ENCODE data around the gene MARF1. TPM values are rescaled to one million over a fixed set of nuclear protein-coding genes. Genes with fewer than 3 reads are reported as not detected.
"Not testable (repeated sequence)": the region's sequence is repeated elsewhere in the genome, so short reads cannot be mapped to it uniquely, and the experiment has no call there.

MARF1 gene
- total RNA-seq, 4 donors from 2014 or later, result 21.0 to 91.9 (median 42.2) TPM

- Histone ChIP-seq H3K27ac (no peak overlapping the region), H3K27me3 (no peaks in the 10 kb centered on the region), H3K4me3 (no peak overlapping the region), H3K4me1 (no peaks in the 10 kb centered on the region), H3K36me3 (no peaks in the 10 kb centered on the region), H3K9me3 (no peaks in the 10 kb centered on the region)
- TF ChIP-seq POLR2A (IDR thresholded peaks at IDR 0.05), result no peak
- TF ChIP-seq, protein P1, sequence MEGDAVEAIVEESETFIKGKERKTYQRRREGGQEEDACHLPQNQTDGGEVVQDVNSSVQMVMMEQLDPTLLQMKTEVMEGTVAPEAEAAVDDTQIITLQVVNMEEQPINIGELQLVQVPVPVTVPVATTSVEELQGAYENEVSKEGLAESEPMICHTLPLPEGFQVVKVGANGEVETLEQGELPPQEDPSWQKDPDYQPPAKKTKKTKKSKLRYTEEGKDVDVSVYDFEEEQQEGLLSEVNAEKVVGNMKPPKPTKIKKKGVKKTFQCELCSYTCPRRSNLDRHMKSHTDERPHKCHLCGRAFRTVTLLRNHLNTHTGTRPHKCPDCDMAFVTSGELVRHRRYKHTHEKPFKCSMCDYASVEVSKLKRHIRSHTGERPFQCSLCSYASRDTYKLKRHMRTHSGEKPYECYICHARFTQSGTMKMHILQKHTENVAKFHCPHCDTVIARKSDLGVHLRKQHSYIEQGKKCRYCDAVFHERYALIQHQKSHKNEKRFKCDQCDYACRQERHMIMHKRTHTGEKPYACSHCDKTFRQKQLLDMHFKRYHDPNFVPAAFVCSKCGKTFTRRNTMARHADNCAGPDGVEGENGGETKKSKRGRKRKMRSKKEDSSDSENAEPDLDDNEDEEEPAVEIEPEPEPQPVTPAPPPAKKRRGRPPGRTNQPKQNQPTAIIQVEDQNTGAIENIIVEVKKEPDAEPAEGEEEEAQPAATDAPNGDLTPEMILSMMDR (IDR thresholded peaks at IDR 0.05), result no peak
- DNase-seq, result no peak
- intact Hi-C loops (cut with DNase I; ENCODE audit: low total_unique reads), result no loop called here
Observed at GRCh38 chr16:15578824-15579223, 64.1 kb downstream of the MARF1 start.

DNA sequence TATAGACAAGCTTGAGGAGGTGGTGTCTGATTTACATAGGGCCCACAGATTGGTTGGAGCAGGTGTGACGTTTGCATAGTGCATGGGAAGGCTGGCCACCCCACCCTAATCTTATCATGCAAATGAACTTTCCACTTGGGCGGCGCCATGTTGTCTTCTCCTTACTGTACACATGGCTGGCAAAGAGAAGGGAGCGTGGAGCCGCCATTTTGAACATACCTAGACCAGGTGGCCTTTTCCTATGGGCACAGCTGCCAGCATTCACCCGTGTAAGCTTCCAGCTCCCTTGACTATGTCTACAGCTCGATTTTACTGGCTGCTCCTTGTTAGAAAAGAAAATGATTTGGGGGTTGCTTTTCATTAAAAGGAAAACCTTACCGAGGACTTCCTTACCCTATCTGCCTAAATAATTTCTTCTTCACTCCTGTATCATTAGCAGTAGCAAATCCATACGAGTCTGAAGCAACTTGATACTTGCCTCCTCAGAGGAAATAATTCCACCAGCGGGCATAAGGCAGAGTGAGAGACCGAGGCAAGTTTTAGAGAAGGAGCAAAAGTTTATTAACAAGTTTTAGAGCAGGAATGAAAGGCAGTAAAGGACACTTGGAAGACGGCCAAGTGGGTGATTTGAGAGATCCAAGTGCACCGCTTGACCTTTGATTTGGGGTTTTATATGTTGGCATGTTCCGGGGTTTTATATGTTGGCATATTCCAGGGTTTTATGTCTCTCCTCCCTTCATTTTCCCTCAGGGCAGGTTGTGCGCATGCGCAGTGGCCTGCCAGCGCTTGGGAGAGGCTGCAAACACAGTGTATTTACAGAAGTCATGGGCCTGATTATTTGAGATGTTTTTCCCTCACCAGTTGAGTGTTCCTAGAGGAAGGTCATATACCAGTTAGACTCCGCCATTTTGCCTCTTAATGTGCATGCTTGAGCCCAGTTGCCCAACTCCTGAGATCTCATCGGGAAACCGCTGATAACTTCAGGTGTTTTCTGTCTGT, 65.7 kb downstream of the MARF1 start:
- intact Hi-C loops (cut with DNase I; ENCODE audit: low total_unique reads), result no loop called here
- TF ChIP-seq, protein P1 (IDR thresholded peaks at IDR 0.05), result no peak
- no peak for TF ChIP-seq POLR2A (IDR thresholded peaks at IDR 0.05)
- Histone ChIP-seq H3K27ac (no peak overlapping the region), H3K9me3 (no peaks in the 10 kb centered on the region), H3K4me3 (no peak overlapping the region), H3K27me3 (no peaks in the 10 kb centered on the region), H3K36me3 (no peaks in the 10 kb centered on the region), H3K4me1 (no peaks in the 10 kb centered on the region)
- DNase-seq, result no peak

DNA sequence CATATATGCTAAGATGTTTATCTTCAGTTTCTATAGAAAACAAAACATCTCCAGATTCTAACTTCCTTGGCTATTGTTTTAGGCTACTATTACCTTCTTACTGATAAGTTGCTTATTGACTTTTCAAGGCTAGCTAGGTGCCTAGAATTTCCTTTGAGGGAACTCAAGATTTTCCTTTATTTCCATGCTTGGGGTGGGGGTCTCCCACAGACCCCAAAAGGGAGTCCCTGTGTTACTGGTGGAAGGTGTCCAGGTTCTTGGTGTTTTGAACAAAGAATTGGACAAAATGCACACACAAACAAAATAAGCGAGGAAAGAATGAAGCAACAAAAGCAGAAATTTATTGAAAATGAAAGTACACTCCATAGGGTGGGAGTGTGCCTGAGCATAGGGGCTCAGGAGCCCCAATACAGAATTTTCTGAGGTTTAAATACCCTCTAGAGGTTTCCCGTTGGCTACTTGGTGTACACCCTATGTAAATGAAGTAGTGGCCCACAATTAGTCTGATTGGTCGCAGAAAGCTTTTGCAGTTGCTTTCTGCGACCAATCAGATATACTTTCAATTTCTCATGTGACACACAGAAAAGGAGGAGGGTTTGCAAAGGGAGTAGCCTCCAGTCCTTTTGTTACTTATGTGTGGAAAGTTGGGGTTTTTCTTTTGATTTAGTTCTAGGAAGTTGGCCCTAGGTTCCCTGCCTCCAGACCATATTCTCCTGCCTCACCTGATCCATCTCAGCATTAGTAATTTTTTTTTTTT, 67.5 kb downstream of the MARF1 start:
- intact Hi-C loops (cut with DNase I; ENCODE audit: low total_unique reads), result no loop called here
- Histone ChIP-seq H3K4me1 (no peaks in the 10 kb centered on the region), H3K36me3 (no peaks in the 10 kb centered on the region), H3K27me3 (no peaks in the 10 kb centered on the region), H3K9me3 (no peaks in the 10 kb centered on the region), H3K27ac (no peak overlapping the region), H3K4me3 (no peak overlapping the region)
- TF ChIP-seq, protein P1 (IDR thresholded peaks at IDR 0.05), result no peak
- TF ChIP-seq POLR2A (IDR thresholded peaks at IDR 0.05), result no peak
- no peak for DNase-seq

DNA sequence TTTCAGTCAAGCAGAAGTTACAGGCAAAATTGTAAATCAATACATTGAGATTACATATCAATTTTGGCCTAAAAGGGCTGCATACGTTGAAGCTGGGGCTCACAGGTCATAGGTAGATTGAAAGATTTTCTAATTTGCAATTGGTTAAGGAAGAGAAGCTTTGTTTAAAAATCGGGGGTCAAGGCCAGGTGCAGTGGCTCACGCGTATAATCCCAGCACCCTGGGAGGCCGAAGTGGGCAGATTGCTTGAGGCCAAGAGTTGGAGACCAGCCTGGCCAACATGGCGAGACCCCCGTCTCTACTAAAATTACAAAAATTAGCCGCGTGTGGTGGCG, 68.4 kb downstream of the MARF1 start:
- Histone ChIP-seq H3K4me3 (no peak overlapping the region), H3K4me1 (no peaks in the 10 kb centered on the region), H3K9me3 (no peaks in the 10 kb centered on the region), H3K27ac (no peak overlapping the region), H3K27me3 (no peaks in the 10 kb centered on the region), H3K36me3 (no peaks in the 10 kb centered on the region)
- DNase-seq, result no peak
- intact Hi-C loops (cut with DNase I; ENCODE audit: low total_unique reads), result no loop called here
- TF ChIP-seq, protein P1 (IDR thresholded peaks at IDR 0.05), result no peak
- TF ChIP-seq POLR2A (IDR thresholded peaks at IDR 0.05), result no peak

GRCh38 chr16:15573896-15574613, 68.9 kb downstream of the MARF1 start:
- H3K27me3 ChIP-seq; H3K27ac ChIP-seq; intact Hi-C loops (cut with DNase I; ENCODE audit: low total_unique reads); H3K36me3 ChIP-seq; DNase-seq; H3K4me1 ChIP-seq; H3K9me3 ChIP-seq; H3K4me3 ChIP-seq: not testable (repeated sequence)

Data from uterus (tissue), 4 donors.